GM20000 (cell line): ENCODE results near the gene STEAP1B.

ENCODE experiments used
- DNase-seq: peaks from one replicate; pipeline ENCODE4 v3.0.0; 2012; ENCODE audit warnings: low spot score
- CTCF ChIP-seq: IDR thresholded peaks from 2 replicates; pipeline ENCODE4 v1.5.1; 2012; ENCODE audit warnings: mild to moderate bottlenecking, control low read depth; ENCODE audit errors: extremely low read depth, missing control alignments

Gene STEAP1B

DNA sequence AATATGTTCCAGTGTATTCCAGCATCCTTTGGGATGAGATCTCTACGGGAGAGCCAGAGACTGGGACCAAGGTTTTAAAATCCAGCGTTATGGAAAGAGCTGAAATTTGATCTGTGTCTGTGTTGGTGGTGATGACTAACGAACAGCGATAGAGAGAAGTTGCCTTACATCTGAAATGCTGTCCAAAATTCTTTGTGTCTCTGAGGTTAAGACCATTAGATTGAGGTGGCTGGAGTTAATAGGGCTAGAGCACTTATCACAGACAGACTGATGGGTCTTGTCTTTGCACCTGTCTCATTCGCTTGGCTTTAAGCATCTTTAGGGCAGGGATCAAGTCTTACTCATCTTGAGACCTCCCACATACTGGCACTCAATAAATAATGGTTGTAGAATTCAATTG, 102.0 kb downstream of the STEAP1B start:
- DNase-seq: no peak
- no peak for TF ChIP-seq CTCF

GRCh38 chr7:22395222-22395621, 104.8 kb downstream of the STEAP1B start:
- DNase-seq: no peak
- no peak for TF ChIP-seq CTCF

- no peak for TF ChIP-seq CTCF
- no peak for DNase-seq
Observed at GRCh38 chr7:22394739-22395138, 105.2 kb downstream of the STEAP1B start.

GRCh38 chr7:22393913-22394729, 105.9 kb downstream of the STEAP1B start:
- no peak for TF ChIP-seq CTCF
- DNase-seq: no peak

DNA sequence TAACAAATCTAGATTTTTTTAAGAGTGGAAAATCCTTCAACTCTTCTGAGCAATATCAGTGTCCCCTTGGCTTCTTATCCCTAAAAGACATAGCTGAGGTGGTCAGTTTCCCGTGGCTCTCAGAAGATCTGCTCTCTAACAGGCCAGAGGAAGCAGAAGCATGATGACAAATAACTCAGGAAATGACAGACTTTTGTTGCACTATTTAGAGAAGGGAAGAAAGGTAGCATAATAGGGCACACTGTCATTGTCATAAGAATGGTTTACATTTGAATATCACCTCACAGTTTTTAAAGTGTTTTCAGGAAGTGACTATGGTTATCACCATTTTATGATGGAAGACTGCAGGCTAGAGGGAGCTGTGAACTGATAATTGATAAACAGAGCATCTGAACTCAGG, 109.5 kb downstream of the STEAP1B start:
- TF ChIP-seq CTCF: no peak
- DNase-seq: no peak

GRCh38 chr7:22389892-22390291, 110.1 kb downstream of the STEAP1B start:
- no peak for TF ChIP-seq CTCF
- no peak for DNase-seq

GRCh38 chr7:22387583-22387982, 112.4 kb downstream of the STEAP1B start:
- no peak for DNase-seq
- TF ChIP-seq CTCF: no peak
